HEK293T (cell line): ENCODE data around the gene FUT2.

Source experiments
- CTCF ChIA-PET: fragments of 350-600 bp; formaldehyde crosslinking; extraction: SDS; loops from one replicate; lab custom pipeline; 2021; ENCODE audit warnings: antibody characterized with exemption, inconsistent platforms; lab: Yijun Ruan, JAX
- POLR2A ChIA-PET: fragments of 350-600 bp; formaldehyde crosslinking; extraction: SDS; loops from one replicate; lab custom pipeline; 2020; ENCODE audit warnings: antibody characterized with exemption, inconsistent platforms; lab: Yijun Ruan, JAX
- DNase-seq: peaks from one replicate; pipeline ENCODE4 v3.0.0; 2012; ENCODE audit warnings: mixed read lengths; ENCODE audit errors: extremely low spot score
- ARNT ChIP-seq: fragments of 450-650 bp; IDR thresholded peaks from 2 replicates; pipeline ENCODE4 v1.6.1; 2017; ENCODE audit warnings: mild to moderate bottlenecking
- BHLHE40 ChIP-seq: fragments of 450-650 bp; IDR thresholded peaks from 2 replicates; pipeline ENCODE4 v1.6.1; 2016; ENCODE audit warnings: mild to moderate bottlenecking, moderate library complexity, borderline replicate concordance
- CTBP1 ChIP-seq: fragments of 450-650 bp; IDR thresholded peaks from 2 replicates; pipeline ENCODE4 v1.6.1; 2016; ENCODE audit warnings: borderline replicate concordance
- ELF4 ChIP-seq: fragments of 450-650 bp; IDR thresholded peaks from 2 replicates; pipeline ENCODE4 v1.6.1; 2017; ENCODE audit warnings: antibody characterized with exemption
- FOXA1 ChIP-seq: fragments of 450-650 bp; IDR thresholded peaks from 2 replicates; pipeline ENCODE4 v1.6.1; 2016; ENCODE audit warnings: mild to moderate bottlenecking
- FOXK2 ChIP-seq: fragments of 450-650 bp; IDR thresholded peaks from 2 replicates; pipeline ENCODE4 v1.6.1; 2016; ENCODE audit warnings: mild to moderate bottlenecking
- FOXM1 ChIP-seq: fragments of 450-650 bp; IDR thresholded peaks from 2 replicates; pipeline ENCODE4 v1.6.1; 2017; ENCODE audit warnings: mild to moderate bottlenecking, borderline replicate concordance
- HDGF ChIP-seq: fragments of 450-650 bp; IDR thresholded peaks from 2 replicates; pipeline ENCODE4 v1.6.1; 2017; ENCODE audit warnings: antibody characterized with exemption, borderline replicate concordance
- L3MBTL2 ChIP-seq: fragments of 450-650 bp; conservative IDR thresholded peaks from 2 replicates; pipeline ENCODE4 v1.6.1; 2016; ENCODE audit warnings: mild to moderate bottlenecking
- LEF1 ChIP-seq: fragments of 450-650 bp; IDR thresholded peaks from 2 replicates; pipeline ENCODE4 v1.6.1; 2017; ENCODE audit warnings: mild to moderate bottlenecking, borderline replicate concordance
- NFRKB ChIP-seq: fragments of 450-650 bp; IDR thresholded peaks from 2 replicates; pipeline ENCODE4 v1.6.1; 2016; ENCODE audit warnings: mild to moderate bottlenecking, moderate library complexity
- PKNOX1 ChIP-seq: fragments of 450-650 bp; IDR thresholded peaks from 2 replicates; pipeline ENCODE4 v1.6.1; 2016
- SP1 ChIP-seq: fragments of 450-650 bp; IDR thresholded peaks from 2 replicates; pipeline ENCODE4 v1.6.1; 2017
- SUZ12 ChIP-seq: fragments of 450-650 bp; IDR thresholded peaks from 2 replicates; pipeline ENCODE4 v1.6.1; 2016; ENCODE audit warnings: mild to moderate bottlenecking
- TARDBP ChIP-seq: fragments of 450-650 bp; IDR thresholded peaks from 2 replicates; pipeline ENCODE4 v1.6.1; 2016
- ZNF384 ChIP-seq: fragments of 450-650 bp; IDR thresholded peaks from 2 replicates; pipeline ENCODE4 v1.6.1; 2016

Gene FUT2

GRCh38 chr19:48737360-48737998 is 41.7 kb downstream of the FUT2 start:
- ChIA-PET CTCF (interaction anchor here (0.6 kb wide), 1 partner anchor 13 kb away, joined by 3 read pairs; no protein-coding TSS in a partner anchor), POLR2A (interaction anchor here (3.0 kb wide), 1 partner anchor 17 kb away, joined by 17 read pairs; the partner anchor contains the start of gene MAMSTR)
- DNase-seq: peak; percentile 78
- TF ChIP-seq FOXM1 (no peak), L3MBTL2 (peak; percentile 86)

- peak; percentile 98 for DNase-seq
- TF ChIP-seq ARNT: 0 out of 2 replicates have a peak, but pooled peaks have one; percentile 35
- TF ChIP-seq CTBP1: no peak
- POLR2A ChIA-PET: interaction anchor here (0.5 to 3.0 kb wide), 16 partner anchors 8 to 120 kb away, joined by 3 to 17 read pairs (median 4); partner anchors contain the start of genes CA11, IZUMO1, MAMSTR and RPL18
- CTCF ChIA-PET: interaction anchor here (0.8 to 1.4 kb wide), 3 partner anchors 49 to 93 kb away, joined by 3 to 4 read pairs (median 4); partner anchors contain the start of gene CA11
Observed at GRCh38 chr19:48738557-48739403, 43.0 kb downstream of the FUT2 start.

GRCh38 chr19:48739404-48740163 is 43.8 kb downstream of the FUT2 start:
- no peak for DNase-seq
- CTCF ChIA-PET: interaction anchor here (0.5 to 1.4 kb wide), 4 partner anchors 48 to 1886 kb away, joined by 3 to 4 read pairs (median 4); no protein-coding TSS in a partner anchor
- TF ChIP-seq ZNF384 (no peak), BHLHE40 (no peak), HDGF (0 out of 2 replicates have a peak, but pooled peaks have one; percentile 35)
- POLR2A ChIA-PET: interaction anchor here (1.1 to 3.0 kb wide), 7 partner anchors 12 to 120 kb away, joined by 3 to 17 read pairs (median 4); partner anchors contain the start of genes CA11, MAMSTR, RPL18 and SPHK2

GRCh38 chr19:48740164-48740972 is 44.6 kb downstream of the FUT2 start, which contains the start of gene RASIP1:
Gene RASIP1, minus strand, starts transcription at chr19:48740610. Its CDS starts 328 bp downstream, at chr19:48740282.
- POLR2A ChIA-PET: interaction anchor here (1.1 to 2.2 kb wide), 2 partner anchors 15 to 24 kb away, joined by 3 to 13 read pairs; no protein-coding TSS in a partner anchor
- CTCF ChIA-PET: interaction anchor here (0.6 kb wide), 1 partner anchor 52 kb away, joined by 3 read pairs; no protein-coding TSS in a partner anchor
- TF ChIP-seq FOXM1 (no peak), ELF4 (no peak), LEF1 (no peak), HDGF (no peak), SUZ12 (no peak), FOXA1 (no peak), TARDBP (no peak), FOXK2 (no peak), NFRKB (no peak)
- DNase-seq: no peak

- DNase-seq: peak; percentile 74
Observed at GRCh38 chr19:48741129-48741999, 45.6 kb downstream of the FUT2 start.

More at GRCh38 chr19:48741129-48741999, 45.6 kb downstream of the FUT2 start:
- TF ChIP-seq BHLHE40 (no peak), SP1 (no peak), FOXK2 (no peak), ARNT (no peak), LEF1 (no peak), ZNF384 (no peak), SUZ12 (no peak), PKNOX1 (no peak), CTBP1 (no peak), FOXA1 (no peak), HDGF (no peak), FOXM1 (no peak), L3MBTL2 (no peak), ELF4 (no peak), TARDBP (no peak), NFRKB (no peak)
- ChIA-PET POLR2A (interaction anchor here (1.1 kb wide), 1 partner anchor 21 kb away, joined by 5 read pairs; no protein-coding TSS in a partner anchor), CTCF (interaction anchor here (0.7 kb wide), 1 partner anchor 25 kb away, joined by 3 read pairs; no protein-coding TSS in a partner anchor)
